ENCODE measurements around the gene ANKRD6. TPM values are rescaled to one million over a fixed set of nuclear protein-coding genes. Genes with fewer than 3 reads are reported as not detected.
"Not testable (repeated sequence)": the region's sequence is repeated elsewhere in the genome, so short reads cannot be mapped to it uniquely, and the experiment has no call there.

Gene ANKRD6
- total RNA-seq, 4 donors from 2014 or later: 2.7 to 9.4 (median 6.6) TPM

DNA sequence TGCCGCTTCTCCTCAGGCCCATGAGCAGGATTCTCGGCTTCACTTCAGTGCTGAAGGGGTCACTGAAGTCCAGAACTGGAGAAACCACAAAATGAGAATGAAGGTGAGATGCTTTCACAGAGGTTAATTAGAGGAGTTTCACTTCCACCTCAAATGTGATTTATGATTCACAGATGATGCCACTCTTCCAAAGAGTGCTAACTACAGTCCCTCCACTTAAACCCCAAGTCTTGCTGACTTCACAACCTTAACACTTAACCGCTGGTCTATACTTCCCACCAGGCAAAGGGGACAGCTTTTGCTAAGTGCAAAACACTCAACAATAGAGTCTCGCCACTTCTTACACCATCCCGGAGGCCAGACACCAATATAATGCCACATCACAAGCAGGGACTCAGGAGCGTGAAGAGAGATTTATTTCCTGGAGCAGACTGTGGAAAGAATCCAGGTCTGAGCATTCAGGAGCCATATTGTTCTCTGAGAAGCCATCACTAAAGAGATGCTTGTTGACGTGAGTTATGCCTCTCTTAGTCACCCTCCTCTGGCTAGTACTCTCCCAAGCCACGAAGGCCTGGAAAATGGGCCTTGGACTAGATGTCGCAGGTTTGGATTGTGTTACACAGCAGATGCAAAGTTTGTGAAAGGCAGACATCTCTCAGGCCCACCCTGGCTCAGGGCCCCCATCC is 45.3 kb upstream of the ANKRD6 start:
- H3K27me3 ChIP-seq: no peaks in the 10 kb centered on the region
- H3K27ac ChIP-seq: no peak overlapping the region
- H3K36me3 ChIP-seq: no peaks in the 10 kb centered on the region
- no peak for DNase-seq
- no peaks in the 10 kb centered on the region for H3K9me3 ChIP-seq
- in situ Hi-C loops (cut with MboI; ENCODE audit: low pct_ligation_motif_present in 1 of 4, low pct_unique_long_range_greater_than_20kb in 1 of 4, low sequenced_read_pairs in 3 of 4): no loop called here
- no peak overlapping the region for H3K4me3 ChIP-seq
- TF ChIP-seq POLR2A (IDR thresholded peaks at IDR 0.05) (no peak), EP300 (IDR thresholded peaks at IDR 0.05; ENCODE audit: low read depth) (no peak), POLR2AphosphoS5 (IDR thresholded peaks at IDR 0.05) (no peak)
- TF ChIP-seq, protein P1, sequence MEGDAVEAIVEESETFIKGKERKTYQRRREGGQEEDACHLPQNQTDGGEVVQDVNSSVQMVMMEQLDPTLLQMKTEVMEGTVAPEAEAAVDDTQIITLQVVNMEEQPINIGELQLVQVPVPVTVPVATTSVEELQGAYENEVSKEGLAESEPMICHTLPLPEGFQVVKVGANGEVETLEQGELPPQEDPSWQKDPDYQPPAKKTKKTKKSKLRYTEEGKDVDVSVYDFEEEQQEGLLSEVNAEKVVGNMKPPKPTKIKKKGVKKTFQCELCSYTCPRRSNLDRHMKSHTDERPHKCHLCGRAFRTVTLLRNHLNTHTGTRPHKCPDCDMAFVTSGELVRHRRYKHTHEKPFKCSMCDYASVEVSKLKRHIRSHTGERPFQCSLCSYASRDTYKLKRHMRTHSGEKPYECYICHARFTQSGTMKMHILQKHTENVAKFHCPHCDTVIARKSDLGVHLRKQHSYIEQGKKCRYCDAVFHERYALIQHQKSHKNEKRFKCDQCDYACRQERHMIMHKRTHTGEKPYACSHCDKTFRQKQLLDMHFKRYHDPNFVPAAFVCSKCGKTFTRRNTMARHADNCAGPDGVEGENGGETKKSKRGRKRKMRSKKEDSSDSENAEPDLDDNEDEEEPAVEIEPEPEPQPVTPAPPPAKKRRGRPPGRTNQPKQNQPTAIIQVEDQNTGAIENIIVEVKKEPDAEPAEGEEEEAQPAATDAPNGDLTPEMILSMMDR (IDR thresholded peaks at IDR 0.05): no peak
- intact Hi-C loops (cut with DNase I; ENCODE audit: low total_unique reads): no loop called here
- H3K4me1 ChIP-seq: no peaks in the 10 kb centered on the region
- WGBS, 2 donors (ENCODE audit: low coverage in 1 of 2): 87 to 91% methylated on average over 6 to 9 of the region's 9 CpGs

DNA sequence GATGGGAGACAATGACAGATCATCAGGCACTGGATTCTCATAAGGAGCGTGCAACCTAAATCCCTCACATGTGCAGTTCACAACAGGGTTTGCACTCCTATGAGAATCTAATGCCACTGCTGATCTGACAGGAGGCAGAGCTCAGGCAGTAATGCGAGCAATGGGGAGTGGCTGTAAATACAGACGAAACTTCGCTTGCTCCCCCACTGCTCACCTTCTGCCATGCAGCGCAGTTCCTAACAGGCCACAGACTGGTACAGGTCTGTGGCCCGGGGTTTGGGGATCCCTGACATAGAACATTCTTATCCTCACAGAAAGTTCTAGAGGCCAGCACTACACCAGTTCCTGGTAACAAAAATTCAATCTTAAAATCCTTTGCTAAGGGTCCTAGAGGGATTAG is 44.1 kb upstream of the ANKRD6 start:
- Histone ChIP-seq H3K27me3 (no peaks in the 10 kb centered on the region), H3K4me3 (no peak overlapping the region)

DNA sequence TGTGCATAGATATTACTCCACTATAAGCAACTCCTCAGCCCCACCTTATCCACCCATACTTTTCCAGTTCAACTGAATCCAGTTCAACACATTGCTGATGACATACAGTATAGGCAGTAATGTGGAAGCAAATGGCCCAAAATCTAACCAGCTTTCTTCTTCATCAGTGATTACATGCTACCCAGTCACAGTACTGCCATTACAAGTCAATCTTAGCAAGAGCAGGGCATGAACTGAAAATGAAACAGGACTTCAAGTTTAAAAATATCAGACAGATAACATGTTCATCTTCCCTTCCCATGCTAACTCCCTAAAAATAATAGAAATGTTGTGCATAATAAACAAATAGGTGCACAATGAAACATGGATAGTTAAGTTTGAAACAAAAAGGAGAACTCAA is 40.1 kb upstream of the ANKRD6 start:
- intact Hi-C loops (cut with DNase I; ENCODE audit: low total_unique reads): no loop called here

More for the DNA sequence above, 44.1 kb upstream of the ANKRD6 start:
- WGBS, 2 donors (ENCODE audit: low coverage in 1 of 2): 97% methylated on average over 6 of the region's 6 CpGs; no CpG with 5 or more reads in 1 of the 2 donors
- H3K9me3 ChIP-seq: no peaks in the 10 kb centered on the region
- H3K27ac ChIP-seq: no peak overlapping the region
- TF ChIP-seq, protein P1 (IDR thresholded peaks at IDR 0.05): no peak
- DNase-seq: no peak
- in situ Hi-C loops (cut with MboI; ENCODE audit: low pct_ligation_motif_present in 1 of 4, low pct_unique_long_range_greater_than_20kb in 1 of 4, low sequenced_read_pairs in 3 of 4): no loop called here
- no peaks in the 10 kb centered on the region for H3K36me3 ChIP-seq
- intact Hi-C loops (cut with DNase I; ENCODE audit: low total_unique reads): no loop called here
- no peaks in the 10 kb centered on the region for H3K4me1 ChIP-seq

DNA sequence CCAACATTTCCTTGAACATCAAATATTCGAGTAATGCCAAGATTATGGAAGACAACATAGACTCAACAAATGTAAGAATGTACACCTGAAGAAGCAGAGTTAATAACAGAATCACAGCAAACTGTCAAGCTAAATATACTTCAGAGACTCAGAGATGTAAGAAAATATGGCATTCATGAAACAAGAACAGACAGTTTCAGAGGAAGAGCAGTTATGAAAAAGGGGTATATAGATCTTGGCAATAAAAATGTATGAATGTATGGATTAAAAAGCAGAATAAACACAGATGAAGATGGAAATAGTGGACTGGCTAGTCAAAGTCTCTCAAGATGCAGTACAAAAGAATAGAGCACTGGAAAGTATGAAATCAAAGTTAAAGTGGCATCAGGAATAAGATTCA is 39.3 kb upstream of the ANKRD6 start:
- 77 to 100% methylated on average over 1 of the region's 1 CpG for WGBS, 2 donors (ENCODE audit: low coverage in 1 of 2)

More for the DNA sequence above, 40.1 kb upstream of the ANKRD6 start:
- no peaks in the 10 kb centered on the region for H3K4me1 ChIP-seq
- H3K27ac ChIP-seq: no peak overlapping the region
- H3K4me3 ChIP-seq: no peak overlapping the region
- in situ Hi-C loops (cut with MboI; ENCODE audit: low pct_ligation_motif_present in 1 of 4, low pct_unique_long_range_greater_than_20kb in 1 of 4, low sequenced_read_pairs in 3 of 4): no loop called here
- H3K9me3 ChIP-seq: no peaks in the 10 kb centered on the region
- DNase-seq: no peak
- H3K27me3 ChIP-seq: no peaks in the 10 kb centered on the region
- no peaks in the 10 kb centered on the region for H3K36me3 ChIP-seq
- no peak for TF ChIP-seq EP300 (IDR thresholded peaks at IDR 0.05; ENCODE audit: low read depth)
- TF ChIP-seq POLR2AphosphoS5 (IDR thresholded peaks at IDR 0.05): no peak
- TF ChIP-seq, protein P1 (IDR thresholded peaks at IDR 0.05): no peak
- TF ChIP-seq POLR2A (IDR thresholded peaks at IDR 0.05): no peak

DNA sequence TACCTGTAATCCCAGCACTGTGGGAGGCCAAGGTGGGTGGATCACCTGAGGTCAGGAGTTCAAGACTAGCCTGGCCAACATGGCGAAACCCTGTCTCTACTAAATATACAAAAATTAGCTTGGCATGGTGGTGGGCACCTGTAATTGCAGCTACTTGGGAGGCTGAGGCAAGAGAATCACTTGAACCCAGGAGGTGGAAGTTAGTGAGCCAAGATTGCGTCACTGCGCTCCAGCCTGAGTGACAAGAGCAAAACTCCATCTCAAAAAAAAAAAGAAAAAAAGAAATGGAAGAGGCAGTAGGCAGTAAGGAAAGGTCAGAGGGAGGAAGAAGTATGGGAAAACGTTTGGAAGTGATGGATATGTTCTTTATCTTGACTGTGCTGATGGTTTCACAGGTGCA is 35.1 kb upstream of the ANKRD6 start:
- H3K4me1 ChIP-seq; DNase-seq; H3K9me3 ChIP-seq; H3K27ac ChIP-seq; in situ Hi-C loops (cut with MboI; ENCODE audit: low pct_ligation_motif_present in 1 of 4, low pct_unique_long_range_greater_than_20kb in 1 of 4, low sequenced_read_pairs in 3 of 4); H3K4me3 ChIP-seq; H3K27me3 ChIP-seq; intact Hi-C loops (cut with DNase I; ENCODE audit: low total_unique reads); H3K36me3 ChIP-seq: not testable (repeated sequence)
- 78 to 80% methylated on average over 3 to 4 of the region's 4 CpGs for WGBS, 2 donors (ENCODE audit: low coverage in 1 of 2)

More for the DNA sequence above, 39.3 kb upstream of the ANKRD6 start:
- Histone ChIP-seq H3K4me1 (no peaks in the 10 kb centered on the region), H3K27me3 (no peaks in the 10 kb centered on the region), H3K9me3 (no peaks in the 10 kb centered on the region), H3K27ac (no peak overlapping the region), H3K36me3 (no peaks in the 10 kb centered on the region), H3K4me3 (no peak overlapping the region)
- intact Hi-C loops (cut with DNase I; ENCODE audit: low total_unique reads) (no loop called here), in situ Hi-C loops (cut with MboI; ENCODE audit: low pct_ligation_motif_present in 1 of 4, low pct_unique_long_range_greater_than_20kb in 1 of 4, low sequenced_read_pairs in 3 of 4) (no loop called here)
- DNase-seq: no peak
- TF ChIP-seq POLR2AphosphoS5 (IDR thresholded peaks at IDR 0.05): no peak
- TF ChIP-seq EP300 (IDR thresholded peaks at IDR 0.05; ENCODE audit: low read depth): no peak
- TF ChIP-seq, protein P1 (IDR thresholded peaks at IDR 0.05): no peak
- no peak for TF ChIP-seq POLR2A (IDR thresholded peaks at IDR 0.05)
